HG03342 (cell line): ENCODE data around the gene CCND2.

ENCODE experiments used
- ATAC-seq: cut with Tn5 transposase; IDR thresholded peaks from one replicate; pipeline ENCODE4 v1.9.1; 2021; ENCODE audit warnings: mild to moderate bottlenecking, moderate library complexity; ENCODE audit not compliant: unreplicated experiment

CCND2 gene

GRCh38 chr12:4256043-4256826 is 17.3 kb upstream of the CCND2 start:
- ATAC-seq = no peak

DNA sequence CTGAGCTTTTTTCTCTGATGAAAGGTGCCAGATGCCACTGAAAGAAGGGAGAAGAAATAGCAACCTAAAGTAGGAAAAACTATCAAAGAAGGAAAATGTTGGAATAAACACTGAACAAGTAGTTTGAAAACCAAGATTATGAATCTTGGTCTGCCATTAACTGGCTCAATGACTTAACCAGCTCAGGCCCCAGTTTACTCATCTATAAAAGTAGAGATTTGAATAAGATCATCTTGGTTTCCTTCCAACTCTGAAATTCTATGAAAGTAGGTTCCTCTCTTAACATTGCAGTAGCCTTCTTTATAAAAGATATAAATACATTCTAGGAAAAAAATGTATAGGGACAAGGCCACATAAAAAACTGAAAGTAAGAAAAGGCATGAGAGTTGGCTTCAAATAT is 16.1 kb upstream of the CCND2 start:
- ATAC-seq = no peak

- no peak for ATAC-seq
Observed at GRCh38 chr12:4259099-4259498, 14.5 kb upstream of the CCND2 start.

DNA sequence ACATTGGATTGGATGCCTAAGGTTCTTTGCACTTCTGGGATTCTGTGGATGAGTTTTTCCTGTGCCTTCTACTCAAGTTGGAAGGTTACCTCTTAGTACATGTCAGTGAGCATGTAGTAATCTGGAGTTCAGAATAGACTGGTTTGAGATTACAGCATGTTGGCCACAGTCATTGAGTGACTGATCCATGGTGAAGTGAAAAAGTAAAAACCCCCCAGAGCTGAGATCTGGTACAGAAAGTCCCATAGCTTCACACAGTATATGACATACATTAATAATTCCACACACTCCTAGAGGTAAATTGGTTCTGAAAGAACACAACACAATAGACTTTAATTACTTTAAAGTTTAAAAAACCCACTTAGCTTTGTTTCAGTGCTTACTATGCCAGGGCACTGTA is 11.9 kb upstream of the CCND2 start:
- ATAC-seq = peak; percentile 59

DNA sequence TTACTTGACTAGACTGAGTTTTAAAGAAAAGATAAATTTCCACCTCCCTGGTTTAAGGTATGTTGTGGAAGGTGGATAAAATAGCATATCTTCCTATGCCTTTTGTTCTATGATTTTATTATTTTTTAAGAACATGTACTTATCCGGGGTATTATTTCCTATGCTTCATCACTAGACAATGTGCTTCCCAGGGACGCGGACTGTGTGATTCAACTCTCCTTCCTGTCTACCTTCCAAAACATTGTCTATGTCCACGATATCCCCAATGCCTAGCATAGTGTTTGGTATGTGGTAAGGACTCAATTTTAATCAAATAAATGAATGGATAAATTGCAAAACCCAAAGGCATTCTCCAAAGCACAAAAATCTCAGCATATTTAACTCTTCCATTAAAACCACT is 8.3 kb upstream of the CCND2 start:
- no peak for ATAC-seq

GRCh38 chr12:4266990-4267389 is 6.6 kb upstream of the CCND2 start:
- no peak for ATAC-seq

DNA sequence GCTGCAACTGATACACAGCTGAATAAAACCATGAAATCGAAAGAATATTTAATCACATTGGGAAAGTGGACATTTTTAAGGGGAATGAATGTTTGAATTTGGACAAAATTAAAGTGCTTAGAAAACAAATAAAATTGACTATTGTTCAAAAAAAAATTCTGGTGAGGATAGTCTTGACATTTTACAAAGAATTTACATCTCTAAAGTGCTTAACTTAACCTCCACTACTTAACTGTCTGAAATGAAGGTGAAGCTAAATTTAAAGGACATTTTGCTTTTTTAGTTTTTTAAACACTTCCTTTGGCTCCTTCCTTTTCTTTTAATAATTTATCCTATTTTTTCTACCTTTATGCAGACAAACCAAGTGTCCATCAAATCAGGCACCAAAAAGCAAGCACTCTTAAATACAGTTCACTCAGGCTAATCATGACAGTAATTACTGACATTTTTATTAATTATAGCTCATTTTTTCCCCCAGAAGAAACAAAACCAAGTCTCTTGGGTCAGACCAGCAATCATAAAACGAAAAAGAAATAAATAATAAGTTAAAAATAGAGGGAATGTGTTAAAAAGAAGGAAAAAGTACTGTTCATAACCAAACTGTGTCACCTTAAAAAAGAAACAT is 5.7 kb upstream of the CCND2 start:
- ATAC-seq = no peak

DNA sequence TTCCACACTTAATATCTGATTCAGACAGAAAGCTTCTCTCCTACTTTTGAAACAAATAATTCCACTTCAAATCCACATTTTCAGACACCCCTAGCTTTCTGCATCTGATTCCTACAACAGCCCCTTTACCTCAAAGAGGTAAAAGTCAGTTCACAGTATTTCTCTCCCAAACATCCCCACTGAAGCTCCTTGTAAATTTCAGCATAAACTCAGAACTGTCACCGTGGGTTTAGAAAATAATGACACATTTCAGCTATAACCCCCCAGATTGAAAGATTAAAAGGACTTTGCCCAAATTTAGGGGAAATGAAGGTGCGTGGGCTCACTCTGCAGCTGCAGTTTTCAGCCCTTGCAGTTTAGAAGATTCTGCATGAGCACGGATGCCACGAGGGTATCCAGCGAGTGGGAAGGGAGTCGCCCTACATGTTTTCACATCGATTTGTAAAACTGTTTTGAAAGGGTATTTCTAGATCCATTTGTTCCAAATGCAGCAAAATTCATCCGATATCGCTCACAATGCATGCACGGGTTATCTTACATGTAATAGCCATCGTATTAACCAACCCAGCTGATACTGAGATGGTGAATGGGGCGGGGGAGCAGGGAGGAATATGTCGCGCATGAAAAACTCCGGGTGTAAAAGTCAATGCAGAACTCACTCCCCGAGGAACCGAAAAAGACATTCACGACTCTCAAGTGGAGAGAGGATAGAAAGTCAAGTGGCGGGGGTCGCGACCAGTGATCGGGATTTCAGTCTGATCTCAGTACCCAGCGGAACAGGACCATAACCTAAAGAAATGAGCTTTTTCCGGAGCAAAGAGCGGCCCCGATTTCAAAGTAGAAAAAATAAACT is 5.0 kb upstream of the CCND2 start:
- ATAC-seq = no peak

- peak; percentile 28 for ATAC-seq
Observed at GRCh38 chr12:4269279-4269991, 4.1 kb upstream of the CCND2 start.

- no peak for ATAC-seq
Observed at GRCh38 chr12:4270016-4270830, 3.3 kb upstream of the CCND2 start.

DNA sequence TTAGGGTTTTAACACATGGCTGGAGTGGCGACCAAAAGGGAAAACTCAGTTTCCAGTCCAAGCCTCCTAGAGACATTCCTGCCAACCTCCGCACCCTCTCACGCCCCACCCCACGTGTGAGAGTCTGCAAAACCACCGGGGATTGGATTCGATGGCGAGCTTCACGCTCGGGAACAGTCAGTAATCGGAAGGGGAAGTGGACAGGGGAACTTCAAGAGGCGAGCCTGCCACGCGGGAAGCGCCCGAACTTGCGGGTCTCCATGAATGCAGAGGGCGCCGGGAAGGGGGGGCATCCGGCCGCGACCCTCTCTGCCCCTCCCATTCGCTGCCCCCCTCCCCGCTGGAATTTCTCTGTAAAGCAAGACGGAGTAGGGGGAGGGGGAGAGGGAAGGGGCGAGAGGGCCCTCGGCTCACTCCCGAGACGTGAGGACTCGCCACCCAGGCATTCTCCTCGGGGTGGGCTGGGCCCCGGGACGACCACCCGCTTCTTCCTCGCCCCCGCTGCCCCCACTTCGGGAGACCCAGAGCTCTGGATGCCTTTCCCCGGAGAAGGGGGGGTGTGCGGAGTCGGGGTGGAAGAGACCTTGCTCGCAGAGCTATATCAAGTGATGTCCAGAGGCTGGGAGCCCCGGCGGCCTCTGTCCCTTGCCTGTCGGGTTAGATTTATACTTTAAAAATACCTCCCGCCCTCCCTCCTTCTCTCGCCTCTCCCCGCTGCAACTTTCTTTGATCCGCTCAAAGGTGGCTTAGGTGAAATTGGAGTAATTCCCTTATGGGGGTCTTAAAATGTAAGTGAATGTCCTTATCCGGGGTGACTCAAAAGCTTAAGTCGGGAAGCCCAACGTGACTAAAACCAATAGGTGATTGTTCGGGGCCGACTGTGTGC is 2.5 kb upstream of the CCND2 start:
- no peak for ATAC-seq

GRCh38 chr12:4271717-4272423 is 1.7 kb upstream of the CCND2 start:
- peak; percentile 45 for ATAC-seq

DNA sequence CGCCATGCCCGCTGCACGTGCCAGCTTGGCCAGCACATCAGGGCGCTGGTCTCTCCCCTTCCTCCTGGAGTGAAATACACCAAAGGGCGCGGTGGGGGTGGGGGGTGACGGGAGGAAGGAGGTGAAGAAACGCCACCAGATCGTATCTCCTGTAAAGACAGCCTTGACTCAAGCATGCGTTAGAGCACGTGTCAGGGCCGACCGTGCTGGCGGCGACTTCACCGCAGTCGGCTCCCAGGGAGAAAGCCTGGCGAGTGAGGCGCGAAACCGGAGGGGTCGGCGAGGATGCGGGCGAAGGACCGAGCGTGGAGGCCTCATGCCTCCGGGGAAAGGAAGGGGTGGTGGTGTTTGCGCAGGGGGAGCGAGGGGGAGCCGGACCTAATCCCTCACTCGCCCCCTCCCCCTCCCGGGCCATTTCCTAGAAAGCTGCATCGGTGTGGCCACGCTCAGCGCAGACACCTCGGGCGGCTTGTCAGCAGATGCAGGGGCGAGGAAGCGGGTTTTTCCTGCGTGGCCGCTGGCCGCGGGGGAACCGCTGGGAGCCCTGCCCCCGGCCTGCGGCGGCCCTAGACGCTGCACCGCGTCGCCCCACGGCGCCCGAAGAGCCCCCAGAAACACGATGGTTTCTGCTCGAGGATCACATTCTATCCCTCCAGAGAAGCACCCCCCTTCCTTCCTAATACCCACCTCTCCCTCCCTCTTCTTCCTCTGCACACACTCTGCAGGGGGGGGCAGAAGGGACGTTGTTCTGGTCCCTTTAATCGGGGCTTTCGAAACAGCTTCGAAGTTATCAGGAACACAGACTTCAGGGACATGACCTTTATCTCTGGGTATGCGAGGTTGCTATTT is 914 bp upstream of the CCND2 start:
- peak; percentile 8 for ATAC-seq

- no peak for ATAC-seq
Observed at GRCh38 chr12:4273273-4273651, 300 bp upstream of the CCND2 start.

DNA sequence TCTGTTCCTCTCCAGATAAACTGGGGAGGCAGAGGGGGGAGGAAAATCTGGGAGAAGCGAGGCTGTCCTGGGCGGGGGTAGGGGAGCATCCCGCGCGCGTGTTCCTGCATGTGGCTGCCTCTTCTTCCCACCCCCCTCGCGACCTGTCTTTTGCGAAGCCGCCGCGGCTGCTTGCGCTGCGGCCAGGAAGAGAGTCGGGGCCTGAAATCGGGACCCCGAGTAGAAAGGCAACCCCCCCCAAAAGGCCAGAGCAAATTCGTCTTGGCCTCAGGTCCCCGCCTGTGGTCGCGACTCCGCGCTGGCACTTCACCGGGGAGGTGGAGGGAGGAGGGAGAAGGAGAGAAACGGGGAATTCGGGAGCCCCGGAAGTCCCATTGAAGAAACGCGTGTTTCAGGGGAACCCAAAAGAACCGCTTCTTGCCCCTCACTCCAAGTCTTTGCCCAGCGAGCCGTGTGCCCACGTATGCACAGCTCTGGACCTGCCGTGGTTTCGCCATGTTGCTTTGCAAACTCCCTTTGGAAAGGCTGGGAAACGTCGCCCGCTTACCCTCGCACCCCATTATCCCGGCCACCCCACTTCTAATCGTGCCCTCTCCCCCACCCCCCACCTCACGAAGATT is 944 bp downstream of the CCND2 start:
- no peak for ATAC-seq

DNA sequence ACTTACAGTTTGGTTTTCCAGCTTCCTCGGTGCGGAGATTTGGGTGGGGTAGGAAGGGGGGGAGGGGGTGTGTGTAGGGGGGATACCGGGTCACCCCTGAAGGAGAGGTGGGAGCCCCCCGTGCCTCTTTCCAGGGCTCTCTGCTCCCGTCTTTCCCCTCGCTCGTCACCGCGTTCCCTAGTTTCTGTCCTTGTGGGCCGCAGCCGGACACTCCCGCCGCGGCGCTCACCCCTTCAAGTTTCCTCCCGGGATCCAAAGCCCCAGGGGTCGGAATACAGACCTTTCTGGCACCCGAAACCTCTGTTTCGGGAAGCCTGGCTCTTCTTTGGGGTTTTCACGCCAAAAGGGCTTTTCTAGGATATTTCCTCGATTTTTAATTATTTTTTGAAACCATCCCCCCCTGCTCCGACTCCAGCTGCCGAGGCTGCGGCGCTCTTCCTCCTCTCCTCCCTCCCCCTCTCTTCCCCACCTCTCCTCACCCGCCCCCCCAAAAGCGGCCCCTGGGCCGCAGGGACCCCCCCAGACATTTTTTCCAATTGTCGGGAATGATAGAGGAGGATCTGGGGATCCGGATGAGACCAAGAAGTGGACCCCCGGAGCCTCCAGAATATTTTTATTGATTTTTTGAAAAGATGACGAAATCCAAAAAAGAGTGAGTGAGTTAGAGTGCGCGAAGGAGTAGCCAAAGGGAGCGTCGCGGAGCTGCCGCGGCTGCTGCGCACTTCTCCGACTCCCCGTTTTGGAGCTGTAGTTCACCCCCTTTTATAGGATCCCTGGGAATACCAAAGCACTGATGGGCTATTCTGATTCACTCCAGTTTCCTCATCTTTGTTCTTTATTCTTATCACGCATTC is 1.7 kb downstream of the CCND2 start:
- no peak for ATAC-seq
